Trophoblast cell (in vitro differentiated cells and primary cell): ENCODE measurements around the gene NFKBIB.
"Not testable (repeated sequence)": the region's sequence is repeated elsewhere in the genome, so short reads cannot be mapped to it uniquely, and the experiment has no call there.

Source experiments
- DNase-seq, 2 donors: peaks; one replicate each; pipeline ENCODE4 v3.0.0-alpha.2; 2016
- H2AFZ ChIP-seq: 2 replicates; pipeline ENCODE4 v1.6.1; 2013; ENCODE audit warnings: low read length, moderate library complexity, mild to moderate bottlenecking; ENCODE audit not compliant: insufficient read depth, poor library complexity
- H2AK5ac ChIP-seq: 2 replicates; pipeline ENCODE4 v1.6.1; 2013; ENCODE audit warnings: mild to moderate bottlenecking, low read length
- H2BK120ac ChIP-seq: 2 replicates; pipeline ENCODE4 v1.6.1; 2013; ENCODE audit warnings: low read length, mild to moderate bottlenecking, moderate library complexity; ENCODE audit not compliant: insufficient read depth, poor library complexity
- H2BK12ac ChIP-seq: 2 replicates; pipeline ENCODE4 v1.6.1; 2013; ENCODE audit warnings: mild to moderate bottlenecking, low read length, moderate library complexity
- H2BK5ac ChIP-seq: 2 replicates; pipeline ENCODE4 v1.6.1; 2013; ENCODE audit warnings: low read length, low read depth, moderate library complexity, mild to moderate bottlenecking; ENCODE audit not compliant: poor library complexity
- H3K14ac ChIP-seq: 2 replicates; pipeline ENCODE4 v1.6.1; 2013; ENCODE audit warnings: mild to moderate bottlenecking, low read length
- H3K18ac ChIP-seq: 2 replicates; pipeline ENCODE4 v1.6.1; 2013; ENCODE audit warnings: mild to moderate bottlenecking, low read length
- H3K23ac ChIP-seq: 2 replicates; pipeline ENCODE4 v1.6.1; 2013; ENCODE audit warnings: low read length
- H3K27ac ChIP-seq: 2 replicates; pipeline ENCODE4 v1.5.1; 2013; ENCODE audit warnings: low read depth, mild to moderate bottlenecking, inconsistent platforms, low read length, moderate library complexity
- H3K27me3 ChIP-seq: 2 replicates; pipeline ENCODE4 v1.6.1; 2013; ENCODE audit warnings: inconsistent platforms, mild to moderate bottlenecking, low read length, moderate library complexity; ENCODE audit not compliant: insufficient read depth
- H3K36me3 ChIP-seq, 2 experiments: 1 replicate in 1 of 2; 2 replicates in 1 of 2; pipeline ENCODE4 v1.6.1; 2013; ENCODE audit warnings: low read length in 2 of 2, mild to moderate bottlenecking in 2 of 2, moderate library complexity in 1 of 2; ENCODE audit not compliant: insufficient read depth in 2 of 2, control insufficient read depth in 1 of 2
- H3K4ac ChIP-seq: 2 replicates; pipeline ENCODE4 v1.6.1; 2013; ENCODE audit warnings: low read depth, mild to moderate bottlenecking, low read length, moderate library complexity
- H3K4me1 ChIP-seq, 2 experiments: 1 replicate in 1 of 2; 2 replicates in 1 of 2; pipeline ENCODE4 v1.6.1; 2013; ENCODE audit warnings: low read length in 2 of 2, mild to moderate bottlenecking in 2 of 2, moderate library complexity in 1 of 2; ENCODE audit not compliant: insufficient read depth in 2 of 2, control insufficient read depth in 1 of 2
- H3K4me2 ChIP-seq: 2 replicates; pipeline ENCODE4 v1.6.1; 2013; ENCODE audit warnings: inconsistent platforms, mild to moderate bottlenecking, low read length, moderate library complexity
- H3K4me3 ChIP-seq: 2 replicates; pipeline ENCODE4 v1.5.1; 2013; ENCODE audit warnings: mild to moderate bottlenecking, low read depth, low read length, inconsistent platforms
- H3K79me1 ChIP-seq: one replicate; pipeline ENCODE4 v1.6.1; 2013; ENCODE audit warnings: low read length
- H3K79me2 ChIP-seq: 2 replicates; pipeline ENCODE4 v1.6.1; 2013; ENCODE audit warnings: low read length, mild to moderate bottlenecking; ENCODE audit not compliant: control insufficient read depth, insufficient read depth, poor library complexity
- H3K9ac ChIP-seq: 2 replicates; pipeline ENCODE4 v1.6.1; 2013; ENCODE audit warnings: mild to moderate bottlenecking, low read length
- H3K9me3 ChIP-seq: 2 replicates; pipeline ENCODE4 v1.6.1; 2013; ENCODE audit warnings: low read depth, mild to moderate bottlenecking, control low read depth, inconsistent platforms, low read length; ENCODE audit not compliant: insufficient read depth
- H4K12ac ChIP-seq: 2 replicates; pipeline ENCODE4 v1.6.1; 2013; ENCODE audit warnings: low read depth, mild to moderate bottlenecking, low read length, moderate library complexity
- H4K8ac ChIP-seq: 2 replicates; pipeline ENCODE4 v1.6.1; 2013; ENCODE audit warnings: low read depth, mild to moderate bottlenecking, low read length, moderate library complexity
- H4K91ac ChIP-seq: one replicate; pipeline ENCODE4 v1.6.1; 2013; ENCODE audit warnings: low read depth, mild to moderate bottlenecking, low read length, moderate library complexity
- WGBS: extraction: QIAGEN DNeasy Blood & Tissue Kit; methylation state at CpG from one replicate; pipeline ENCODE4 v1.1.7; 2013; ENCODE audit warnings: missing lambda C conversion rate; ENCODE audit not compliant: insufficient read length, insufficient coverage; ENCODE audit errors: extremely low coverage; 5-methylcytosine and 5-hydroxymethylcytosine counted together

Gene NFKBIB

DNA sequence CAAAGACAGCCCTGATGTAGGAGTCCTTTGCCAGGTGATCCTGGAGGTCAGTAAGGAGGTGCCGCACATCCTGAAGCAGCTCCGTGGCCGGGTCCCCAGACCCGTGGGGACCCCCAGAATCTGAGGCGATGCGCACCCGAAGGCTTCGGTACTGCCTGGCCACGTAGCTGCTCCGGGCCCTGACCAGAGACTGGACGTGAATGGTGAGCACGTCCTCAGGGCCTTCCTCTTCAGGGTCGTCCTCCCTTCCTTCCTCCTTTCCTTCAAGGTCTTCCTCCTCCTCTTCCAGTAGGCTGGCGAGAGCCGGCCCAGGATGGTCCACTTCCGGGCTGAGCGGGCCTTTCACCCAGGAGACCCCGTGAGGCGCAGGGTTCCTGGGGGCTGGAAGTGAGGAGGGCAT, 29.2 kb upstream of the NFKBIB start:
- no peak overlapping the region for H3K4ac ChIP-seq
- H3K36me3 ChIP-seq = no peaks in the 10 kb centered on the region
- no peak overlapping the region for H3K23ac ChIP-seq
- H3K79me1 ChIP-seq = peaks cover 11% of the 10 kb centered on the region
- no peaks in the 10 kb centered on the region for H3K27me3 ChIP-seq
- no CpG with 5 or more reads among the region's 19 CpGs for WGBS
- peaks cover 1% of the 10 kb centered on the region for H3K79me2 ChIP-seq
- no peak overlapping the region for H2AFZ ChIP-seq
- H3K4me2 ChIP-seq = no peak overlapping the region
- H2BK5ac ChIP-seq = no peak overlapping the region
- peak overlapping the region; percentile 28 for H2BK12ac ChIP-seq
- H2BK120ac ChIP-seq = no peak overlapping the region
- H3K9me3 ChIP-seq = no peaks in the 10 kb centered on the region
- H3K18ac ChIP-seq = peak overlapping the region; percentile 58
- H2AK5ac ChIP-seq = peak overlapping the region; percentile 20
- DNase-seq = no peak
- H3K27ac ChIP-seq = no peak overlapping the region
- no peak overlapping the region for H3K14ac ChIP-seq
- peaks cover 17% of the 10 kb centered on the region in 2 experiments for H3K4me1 ChIP-seq
- H3K4me3 ChIP-seq = no peak overlapping the region
- peak overlapping the region; percentile 32 for H4K8ac ChIP-seq
- no peak overlapping the region for H3K9ac ChIP-seq
- H4K91ac ChIP-seq = no peak overlapping the region
- H4K12ac ChIP-seq = no peak overlapping the region

DNA sequence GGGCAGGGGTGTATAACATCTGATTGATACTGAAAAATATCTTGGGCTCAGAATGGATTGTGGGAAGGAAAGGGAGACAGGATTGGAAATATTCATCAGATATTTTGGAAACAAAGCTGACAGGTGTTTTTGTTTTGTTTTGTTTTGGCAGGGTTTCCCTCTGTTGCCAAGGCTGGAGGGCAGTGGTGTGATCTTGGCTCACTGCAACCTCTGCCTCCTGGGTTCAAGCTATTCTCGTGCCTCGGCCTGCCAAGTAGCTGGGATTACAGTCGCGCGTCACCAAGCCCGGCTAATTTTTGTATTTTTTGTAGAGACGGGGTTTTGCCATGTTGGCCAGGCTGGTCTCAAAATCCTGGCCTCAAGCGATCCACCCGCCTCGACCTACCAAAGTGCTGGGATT, 26.4 kb upstream of the NFKBIB start:
- H3K27ac ChIP-seq, H3K4me3 ChIP-seq, H3K23ac ChIP-seq, H3K36me3 ChIP-seq, H2BK120ac ChIP-seq, H2BK12ac ChIP-seq, H3K14ac ChIP-seq, H2AFZ ChIP-seq, H3K18ac ChIP-seq, H3K9me3 ChIP-seq, H4K8ac ChIP-seq, H3K79me2 ChIP-seq, H2AK5ac ChIP-seq, H4K12ac ChIP-seq, H2BK5ac ChIP-seq, H3K9ac ChIP-seq, H3K4me2 ChIP-seq, H4K91ac ChIP-seq, H3K4ac ChIP-seq, H3K27me3 ChIP-seq: not testable (repeated sequence)
- Histone ChIP-seq H3K79me1 (peaks cover 11% of the 10 kb centered on the region), H3K4me1 (peaks cover 17% of the 10 kb centered on the region in 2 experiments)
- WGBS = no CpG with 5 or more reads among the region's 10 CpGs
- peak; percentile 26 to 65 for DNase-seq

DNA sequence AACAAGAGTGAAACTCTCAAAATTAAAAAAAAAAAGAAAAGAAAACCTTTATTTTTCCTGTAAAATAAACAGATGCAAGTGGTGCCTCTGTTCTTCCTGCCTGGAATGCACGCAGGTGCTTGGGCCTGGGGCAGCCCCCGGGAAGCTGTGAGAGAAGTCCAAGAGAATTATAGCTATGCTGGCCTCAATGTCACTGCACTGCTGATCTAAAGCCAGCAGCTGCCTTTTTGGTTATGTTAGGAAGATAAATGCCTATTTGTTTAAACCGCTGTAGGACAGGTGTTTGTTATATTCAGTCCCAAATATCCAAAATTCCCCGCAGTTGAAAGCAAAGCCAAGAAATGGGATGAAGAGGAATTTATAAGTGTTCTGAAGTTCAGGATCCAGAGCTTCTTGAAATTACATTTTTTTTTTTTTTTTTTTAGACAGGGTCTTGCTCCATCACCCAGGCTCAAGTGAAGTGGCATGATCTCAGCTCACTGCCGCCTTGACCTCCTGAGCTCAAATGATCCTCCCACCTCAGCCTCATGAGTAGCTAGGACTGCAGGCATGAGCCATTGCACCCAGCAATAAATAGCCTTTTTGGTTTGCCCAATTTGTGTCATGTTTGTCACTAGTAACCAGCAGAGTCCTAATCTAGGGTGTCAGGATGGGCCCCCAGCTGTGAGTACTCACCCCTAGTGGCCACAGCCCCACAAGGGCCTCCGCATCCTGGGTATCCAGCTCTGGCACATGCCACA, 23.9 kb upstream of the NFKBIB start:
- H3K79me2 ChIP-seq = no peaks in the 10 kb centered on the region
- no peak overlapping the region for H2AFZ ChIP-seq
- peak; percentile 57 to 75 for DNase-seq
- no peaks in the 10 kb centered on the region for H3K4me1 ChIP-seq
- no peaks in the 10 kb centered on the region for H3K9me3 ChIP-seq
- no peak overlapping the region for H4K91ac ChIP-seq
- no peak overlapping the region for H3K18ac ChIP-seq
- H2BK5ac ChIP-seq = no peak overlapping the region
- H3K79me1 ChIP-seq = peaks cover under 1% of the 10 kb centered on the region
- no peak overlapping the region for H3K9ac ChIP-seq
- H3K4me2 ChIP-seq = no peak overlapping the region
- H3K14ac ChIP-seq = no peak overlapping the region
- H3K36me3 ChIP-seq = no peaks in the 10 kb centered on the region
- H3K23ac ChIP-seq = no peak overlapping the region
- no peaks in the 10 kb centered on the region for H3K27me3 ChIP-seq
- no peak overlapping the region for H4K8ac ChIP-seq
- H2BK120ac ChIP-seq = no peak overlapping the region
- WGBS = no CpG with 5 or more reads among the region's 6 CpGs
- H4K12ac ChIP-seq = no peak overlapping the region
- H3K27ac ChIP-seq = no peak overlapping the region
- H3K4ac ChIP-seq = no peak overlapping the region
- no peak overlapping the region for H3K4me3 ChIP-seq
- H2BK12ac ChIP-seq = no peak overlapping the region
- H2AK5ac ChIP-seq = no peak overlapping the region

DNA sequence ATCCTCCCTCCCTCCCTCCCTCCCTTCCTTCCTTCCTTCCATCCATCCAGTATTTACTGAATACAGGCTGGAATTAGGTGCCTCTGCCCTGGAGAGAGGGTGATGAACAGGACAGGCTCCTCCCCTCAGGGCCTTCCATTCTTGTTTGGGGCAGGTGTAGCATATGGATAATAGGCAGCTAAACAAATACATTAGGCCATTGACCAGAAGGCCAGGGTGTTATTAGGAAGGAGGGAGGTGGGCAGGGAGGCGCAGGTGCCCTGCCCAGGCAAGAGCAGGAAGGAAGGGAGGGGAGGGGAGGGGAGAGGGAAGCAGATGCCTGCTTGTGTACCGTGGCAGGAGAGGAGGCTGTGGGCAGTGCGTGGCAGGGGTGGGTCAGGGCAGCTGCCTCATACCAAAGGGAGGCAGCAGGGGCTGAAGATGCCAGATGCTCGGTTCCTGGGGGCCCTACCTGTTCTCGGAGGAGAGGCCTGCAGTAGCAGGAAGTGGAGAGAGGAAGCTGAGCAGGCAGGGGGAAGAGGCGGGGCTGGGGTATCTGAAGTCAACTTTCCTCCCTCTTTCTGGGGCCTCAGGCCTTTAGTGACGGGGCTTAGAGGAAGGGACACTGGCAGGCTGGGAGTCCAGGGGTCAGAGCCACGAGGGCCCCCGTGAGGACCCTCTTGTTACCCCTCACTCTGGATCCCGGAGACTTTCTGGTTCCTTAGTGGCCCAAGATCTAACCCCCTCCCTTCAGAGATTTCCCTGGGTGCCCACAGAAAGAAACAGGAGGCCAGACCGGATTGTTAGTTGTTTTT, 21.8 kb upstream of the NFKBIB start, which contains the start of gene RINL:
Gene RINL (minus strand): TSS at position 495 of the 794 bp plus-strand sequence. CDS start 1,533 bp downstream, outside the sequence.
- Histone ChIP-seq H3K79me1 (no peaks in the 10 kb centered on the region), H3K18ac (no peak within 1 kb of the TSS)

More for the DNA sequence above, 21.8 kb upstream of the NFKBIB start, which contains the start of gene RINL:
- Histone ChIP-seq H2BK12ac (no peak within 1 kb of the TSS), H3K27ac (no peak within 1 kb of the TSS), H3K27me3 (no peaks in the 10 kb centered on the region), H4K91ac (no peak within 1 kb of the TSS), H2AK5ac (peak within 1 kb of the TSS; percentile 35), H4K12ac (no peak within 1 kb of the TSS), H3K9ac (no peak within 1 kb of the TSS), H3K4me3 (no peak within 1 kb of the TSS), H3K4me1 (no peaks in the 10 kb centered on the region), H2AFZ (peak within 1 kb of the TSS; percentile 50), H3K23ac (no peak within 1 kb of the TSS), H2BK5ac (no peak within 1 kb of the TSS), H3K79me2 (no peaks in the 10 kb centered on the region), H4K8ac (peak within 1 kb of the TSS; percentile 59), H2BK120ac (no peak within 1 kb of the TSS), H3K14ac (no peak within 1 kb of the TSS), H3K36me3 (no peaks in the 10 kb centered on the region), H3K4ac (no peak within 1 kb of the TSS), H3K4me2 (no peak within 1 kb of the TSS), H3K9me3 (no peaks in the 10 kb centered on the region)
- no CpG with 5 or more reads among the region's 11 CpGs for WGBS
- DNase-seq = no peak
